ENCODE measurements around the gene WDPCP.
"Not testable (repeated sequence)": the region's sequence is repeated elsewhere in the genome, so short reads cannot be mapped to it uniquely, and the experiment has no call there.

Gene WDPCP

DNA sequence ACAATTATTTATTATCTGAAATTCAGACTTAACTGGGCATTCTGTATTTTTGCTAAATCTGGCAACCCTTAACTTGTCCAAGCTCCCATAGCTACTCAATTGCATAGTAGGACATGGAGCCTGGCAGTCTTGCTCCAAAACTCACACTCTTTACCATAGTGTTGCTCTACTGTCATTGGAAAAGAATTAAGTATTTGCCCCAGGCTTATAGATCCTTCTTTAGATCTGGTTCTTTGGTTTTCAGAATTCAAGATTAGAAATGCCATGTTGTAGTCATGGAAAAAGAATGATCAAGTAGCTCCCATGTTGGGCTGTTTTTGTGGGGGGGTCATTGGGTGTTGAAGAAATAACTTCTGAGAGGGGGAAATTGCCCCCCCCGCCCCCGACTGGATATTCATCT, 240.9 kb downstream of the WDPCP start:
- no peak for DNase-seq (ENCODE audit: low read depth)

DNA sequence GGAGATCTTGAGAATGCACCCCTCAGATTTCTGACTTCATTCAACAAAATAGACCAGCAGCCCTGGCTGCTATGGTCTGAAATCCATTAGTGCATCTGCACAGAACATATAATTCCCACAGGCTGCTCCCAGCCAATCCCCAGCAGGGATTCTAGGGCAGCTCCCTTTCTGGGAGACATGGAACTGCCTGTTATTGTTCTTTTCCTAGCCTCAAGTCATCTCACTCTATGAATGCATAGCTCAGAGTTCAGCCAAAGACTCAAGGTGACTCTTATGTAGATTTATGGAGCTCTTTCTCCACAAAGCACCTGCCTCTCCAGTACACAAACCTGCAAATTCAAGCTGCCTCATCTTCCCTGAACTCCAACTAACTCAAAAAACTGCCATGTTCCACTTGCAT, 241.9 kb downstream of the WDPCP start:
- no peak for DNase-seq (ENCODE audit: low read depth)

DNA sequence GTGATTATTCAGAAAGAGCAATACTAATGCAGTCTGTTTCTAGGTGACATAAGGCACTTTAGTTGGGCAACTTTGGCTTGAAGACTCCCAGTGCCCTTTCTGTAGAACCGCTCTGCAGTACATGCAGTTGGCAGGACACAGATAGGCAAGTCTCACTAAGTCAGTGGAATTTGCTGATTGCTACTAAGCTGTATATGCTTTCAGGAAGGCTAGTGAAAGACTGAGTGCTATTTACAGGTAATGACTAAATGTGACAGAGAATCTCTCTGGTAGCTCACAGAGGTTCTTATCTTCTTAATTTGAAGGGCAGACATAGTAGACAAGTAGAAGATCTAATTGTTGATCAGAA, 243.0 kb downstream of the WDPCP start:
- DNase-seq (ENCODE audit: low read depth) = no peak

DNA sequence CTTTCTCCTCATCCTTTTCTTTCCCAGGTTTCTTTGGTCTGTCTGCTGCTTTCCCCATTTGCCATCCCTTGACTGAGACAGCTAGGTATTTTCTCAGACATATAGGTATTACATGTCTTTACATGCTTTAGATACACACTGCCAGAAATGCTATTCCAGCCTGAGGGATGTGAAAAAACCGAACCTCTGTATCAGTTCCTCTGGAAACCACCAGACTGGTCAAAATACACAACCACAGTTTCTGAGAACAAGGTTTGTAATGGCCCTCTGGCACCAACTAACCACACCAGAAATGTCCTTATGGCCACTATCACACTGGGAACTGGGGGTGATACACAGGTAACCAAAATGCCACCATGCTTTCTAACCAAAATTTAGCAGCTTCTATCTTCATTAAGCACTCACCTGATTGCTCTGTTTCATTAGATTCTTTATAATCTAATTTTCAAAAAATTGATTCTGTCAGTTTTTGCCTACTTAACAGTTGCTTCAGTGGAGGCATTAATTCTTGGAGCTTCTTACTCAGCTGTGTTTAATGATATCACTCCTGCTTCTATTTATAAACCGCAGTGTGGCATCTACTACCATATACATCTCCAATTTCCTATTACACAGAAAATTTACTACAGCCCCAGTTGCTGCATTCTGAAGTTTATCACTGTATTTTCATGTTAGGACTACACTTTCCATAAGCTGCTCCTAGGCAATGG, 243.5 kb downstream of the WDPCP start:
- no peak for DNase-seq (ENCODE audit: low read depth)

DNA sequence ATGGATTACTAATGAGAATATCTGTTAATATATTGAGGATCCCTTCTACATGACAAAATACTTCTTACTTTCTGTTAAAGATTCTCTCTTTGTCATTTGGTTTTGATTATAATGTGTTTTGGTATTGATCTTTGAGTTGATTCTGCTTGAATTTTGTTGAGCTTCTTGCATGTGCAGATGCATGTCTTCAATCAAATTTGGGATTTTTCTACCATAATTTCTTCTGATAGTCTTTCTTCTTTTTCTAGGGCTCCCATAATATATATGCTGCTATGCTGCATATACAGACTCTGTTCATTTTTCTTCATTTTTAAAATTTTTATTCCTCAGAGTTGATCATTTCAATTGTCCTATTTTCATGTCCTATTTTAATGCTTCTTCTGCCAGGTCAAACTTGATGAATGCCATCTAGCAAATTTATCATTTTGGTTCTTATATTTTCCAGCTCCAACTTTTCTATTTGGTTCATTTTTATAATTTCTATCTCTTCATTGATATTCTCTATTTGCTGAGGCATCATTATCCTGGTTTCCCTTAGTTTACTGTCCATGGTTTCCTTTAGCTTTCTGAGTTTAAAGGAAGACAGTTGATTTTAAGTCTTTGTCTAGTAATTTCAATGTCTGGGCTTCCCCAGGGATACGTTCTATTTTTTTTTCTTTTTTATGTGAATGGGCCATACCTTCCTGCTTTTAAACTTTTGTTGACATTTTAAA, 244.7 kb downstream of the WDPCP start:
- no peak for DNase-seq (ENCODE audit: low read depth)

DNA sequence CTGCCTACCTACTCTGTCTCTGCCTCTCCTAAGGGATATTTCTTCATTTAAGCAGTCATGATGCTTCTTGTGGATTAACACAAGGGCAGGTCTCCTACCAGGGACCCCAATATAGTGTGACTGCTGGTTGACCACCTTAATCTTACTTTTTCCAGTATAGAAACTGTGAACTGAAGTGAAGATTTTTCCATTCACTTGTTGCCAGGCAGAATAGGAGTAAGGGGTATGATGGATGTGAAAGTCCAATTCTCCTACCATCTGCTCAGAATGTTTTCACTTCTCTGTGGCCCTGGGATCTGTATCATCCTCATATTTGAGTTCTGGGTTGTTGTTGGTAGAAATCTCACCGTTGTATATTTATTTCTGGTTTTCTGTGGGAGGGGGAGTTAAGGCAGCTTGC, 247.8 kb downstream of the WDPCP start:
- no peak for DNase-seq (ENCODE audit: low read depth)

DNA sequence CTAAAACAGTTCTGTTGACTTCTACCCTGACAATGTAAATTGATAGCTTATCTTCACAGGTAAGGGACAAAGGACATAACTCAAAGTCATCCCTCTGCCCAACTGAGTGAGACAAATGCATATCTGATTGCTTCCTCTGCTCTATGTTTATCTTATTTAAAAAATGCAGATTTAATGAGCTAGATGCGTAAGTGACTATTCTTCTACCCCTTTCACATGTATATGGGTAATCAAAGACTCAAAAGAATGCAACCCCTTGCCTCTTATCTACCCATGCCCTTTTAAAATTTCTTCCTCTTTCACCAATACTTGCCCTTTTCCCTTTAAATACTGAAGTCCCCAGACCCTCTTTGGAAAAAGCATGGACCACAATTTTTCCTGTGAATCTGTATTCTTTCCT, 253.4 kb downstream of the WDPCP start:
- no peak for DNase-seq (ENCODE audit: low read depth)

DNA sequence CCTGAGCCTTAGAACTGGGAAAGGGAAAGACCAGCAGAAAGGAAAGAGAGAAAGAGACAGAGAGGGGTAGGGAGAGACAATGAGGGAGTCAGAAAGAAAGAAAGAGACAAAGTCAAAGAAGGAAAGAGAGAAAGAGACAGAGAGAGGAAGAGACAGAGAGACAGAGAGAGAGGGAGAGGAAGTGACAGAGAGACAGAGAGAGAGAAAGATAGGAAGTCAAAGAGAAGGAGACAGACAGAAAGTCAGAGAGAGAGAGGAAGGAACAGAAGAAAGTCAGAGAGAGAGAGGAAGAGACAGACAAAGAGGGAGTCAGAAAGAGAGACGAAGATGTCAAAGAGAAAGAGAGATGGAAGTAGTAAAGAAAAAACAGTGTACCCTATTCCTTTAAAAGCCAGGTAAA, 261.8 kb downstream of the WDPCP start:
- DNase-seq (ENCODE audit: low read depth) = no peak

DNA sequence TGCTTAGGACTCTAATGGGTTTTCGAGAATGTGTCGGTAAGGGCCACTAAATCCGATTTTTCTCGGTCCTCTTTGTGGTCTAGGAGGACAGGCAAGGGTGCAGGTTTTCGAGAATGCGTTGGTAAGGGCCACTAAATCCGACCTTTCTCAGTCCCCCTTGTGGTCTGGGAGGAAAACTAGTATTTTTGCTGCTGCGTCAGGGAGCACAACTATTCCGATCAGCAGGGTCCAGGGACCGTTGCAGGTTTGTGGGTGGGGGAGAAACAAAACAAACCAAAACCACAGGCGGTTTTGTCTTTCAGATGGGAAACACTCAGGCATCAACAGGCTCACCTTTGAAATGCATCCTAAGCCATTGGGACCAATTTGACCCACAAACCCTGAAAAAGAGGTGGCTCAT, 264.6 kb downstream of the WDPCP start:
- DNase-seq (ENCODE audit: low read depth) = not testable (repeated sequence)

DNA sequence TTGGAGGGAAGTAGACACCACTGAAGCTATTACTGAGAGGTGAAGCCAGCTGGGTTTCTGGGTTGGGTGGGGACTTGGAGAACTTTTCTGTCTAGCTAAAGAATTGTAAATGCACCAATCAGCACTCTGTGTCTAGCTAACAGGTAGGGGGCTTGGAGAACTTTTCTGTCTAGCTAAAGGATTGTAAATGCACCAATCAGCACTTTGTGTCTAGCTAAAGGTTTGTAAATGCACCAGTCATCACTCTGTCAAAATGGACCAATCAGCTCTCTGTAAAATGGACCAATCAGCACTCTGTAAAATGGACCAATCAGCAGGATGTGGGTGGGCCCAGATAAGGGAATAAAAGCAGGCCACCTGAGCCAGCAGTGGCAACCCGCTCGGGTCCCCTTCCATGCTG, 266.3 kb downstream of the WDPCP start:
- DNase-seq (ENCODE audit: low read depth) = not testable (repeated sequence)

DNA sequence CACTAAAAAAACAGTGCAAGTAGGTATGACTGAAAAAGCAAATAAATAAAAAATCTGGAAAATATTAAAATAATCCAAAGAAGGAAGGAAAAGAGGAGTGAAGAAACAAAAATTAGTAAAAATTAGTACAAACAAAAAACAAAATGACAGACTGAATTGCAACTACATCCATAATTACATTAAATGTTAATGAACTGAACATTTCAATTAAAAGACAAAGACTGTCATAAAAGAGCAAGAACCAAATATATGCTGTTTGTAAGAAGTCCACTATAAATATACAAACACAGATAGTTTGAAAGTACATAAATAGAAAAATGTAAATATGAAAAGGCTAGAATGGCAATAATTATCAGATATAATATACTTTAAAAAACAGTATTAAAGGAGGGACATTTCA, 267.6 kb downstream of the WDPCP start:
- no peak for DNase-seq (ENCODE audit: low read depth)

DNA sequence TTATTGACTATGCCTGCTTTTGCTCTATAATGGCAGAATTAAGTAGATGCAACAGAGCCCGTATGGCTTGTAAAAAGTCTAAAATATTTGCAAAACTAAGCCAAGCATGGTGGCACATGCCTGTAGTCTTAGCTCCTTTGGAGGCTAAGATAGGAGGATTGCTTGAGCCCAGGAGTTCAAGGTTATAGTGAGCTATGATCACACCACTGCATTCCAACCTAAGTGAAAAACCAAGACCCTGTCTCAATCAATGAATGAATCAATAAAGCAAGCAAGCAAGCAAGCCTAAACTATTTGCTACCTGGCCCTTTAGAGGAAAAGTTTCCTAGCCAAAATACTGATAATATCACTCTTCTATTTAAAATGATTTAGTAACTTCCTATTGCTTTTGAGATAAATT, 277.7 kb downstream of the WDPCP start:
- no peak for DNase-seq (ENCODE audit: low read depth)

DNA sequence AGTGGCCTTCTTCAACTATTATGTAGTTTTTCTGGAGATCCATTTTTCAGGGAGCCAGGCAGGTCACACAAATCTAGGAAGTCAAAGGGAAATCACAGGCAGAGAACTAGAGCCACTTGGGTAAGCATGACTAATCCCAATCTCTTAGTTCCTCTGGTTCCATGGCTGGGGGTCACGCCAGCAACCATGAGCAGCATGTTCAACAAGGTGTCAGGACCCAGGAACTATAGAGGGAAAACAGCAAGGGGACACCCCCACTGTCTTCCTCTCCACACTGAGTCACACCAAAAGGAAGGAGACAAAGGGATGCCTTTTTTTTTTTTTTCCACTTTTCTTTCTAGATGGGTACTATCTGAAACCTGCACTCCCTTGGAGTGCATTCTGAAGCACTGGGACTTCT, 286.8 kb downstream of the WDPCP start:
- DNase-seq (ENCODE audit: low read depth) = no peak

DNA sequence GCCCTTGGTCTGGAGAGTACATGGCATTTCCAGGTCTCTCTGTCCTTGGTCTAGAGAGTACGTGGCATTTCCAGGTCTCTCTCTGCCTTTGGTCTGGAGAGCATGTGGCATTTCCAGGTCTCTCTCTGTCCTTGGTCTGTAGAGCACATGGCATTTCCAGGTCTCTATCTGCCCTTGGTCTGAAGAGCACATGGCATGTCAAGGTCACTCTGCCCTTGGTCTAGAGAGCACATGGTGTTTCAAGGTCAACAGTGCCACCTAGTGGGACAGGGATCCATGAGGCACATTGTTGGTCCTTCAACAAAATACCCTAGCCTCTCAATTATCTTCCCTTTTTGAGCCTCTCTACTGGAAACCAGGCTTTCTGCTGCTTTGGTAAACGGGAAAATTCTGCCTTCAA, 287.4 kb downstream of the WDPCP start:
- no peak for DNase-seq (ENCODE audit: low read depth)

DNA sequence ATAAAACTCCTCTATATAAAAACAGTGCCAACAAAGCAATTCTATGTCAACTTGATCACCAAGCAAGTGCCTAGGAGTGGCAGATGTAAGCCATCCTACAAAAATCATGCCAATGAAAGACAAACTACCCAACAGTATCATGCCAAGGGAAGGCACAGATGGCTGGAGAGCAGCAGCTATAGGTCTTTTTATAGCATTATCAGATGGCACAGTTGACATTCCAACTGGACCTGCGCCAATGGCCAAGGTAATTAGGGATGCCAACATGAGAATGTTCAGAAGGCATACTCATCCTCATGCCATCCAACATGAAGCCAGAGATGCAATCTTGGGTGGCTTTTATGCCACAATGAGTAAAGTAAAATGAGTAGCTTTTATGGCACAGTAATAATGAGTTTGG, 300.3 kb downstream of the WDPCP start:
- DNase-seq (ENCODE audit: low read depth) = no peak

DNA sequence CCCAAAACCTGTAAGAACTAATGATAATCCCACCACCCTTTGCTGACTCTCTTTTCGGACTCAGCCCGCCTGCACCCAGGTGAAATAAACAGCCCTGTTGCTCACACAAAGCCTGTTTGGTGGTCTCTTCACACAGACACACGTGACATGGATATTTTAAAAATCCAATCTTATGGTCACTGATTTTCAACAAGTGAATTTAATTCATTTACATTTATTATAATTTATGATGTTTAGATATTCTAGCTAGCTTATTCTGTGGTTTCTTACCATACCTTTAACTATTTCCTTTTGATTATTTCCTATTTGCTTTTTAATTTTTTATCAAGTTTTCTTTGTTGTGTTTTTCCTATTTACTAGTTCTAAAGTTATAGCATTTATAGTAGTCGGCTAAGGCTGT, 301.8 kb downstream of the WDPCP start:
- not testable (repeated sequence) for DNase-seq (ENCODE audit: low read depth)

DNA sequence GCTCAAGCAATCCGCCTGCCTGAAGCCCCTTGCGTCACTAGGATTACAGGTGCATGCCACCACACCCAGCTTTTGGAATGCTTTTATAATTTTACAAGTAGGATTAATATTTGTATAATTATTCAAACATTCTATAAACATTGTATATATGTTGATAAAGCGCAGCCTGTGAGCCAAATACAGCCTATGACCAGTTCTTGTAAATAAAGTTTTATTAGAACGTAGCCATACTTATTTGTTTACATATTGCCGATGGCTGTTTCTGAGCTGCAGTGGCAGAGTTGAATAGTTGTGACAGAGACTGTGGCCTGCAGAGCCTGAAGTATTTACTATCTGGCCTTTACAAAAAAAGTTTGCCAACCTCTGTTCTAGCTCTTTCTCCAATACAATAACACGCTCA, 305.0 kb downstream of the WDPCP start:
- DNase-seq (ENCODE audit: low read depth) = no peak

DNA sequence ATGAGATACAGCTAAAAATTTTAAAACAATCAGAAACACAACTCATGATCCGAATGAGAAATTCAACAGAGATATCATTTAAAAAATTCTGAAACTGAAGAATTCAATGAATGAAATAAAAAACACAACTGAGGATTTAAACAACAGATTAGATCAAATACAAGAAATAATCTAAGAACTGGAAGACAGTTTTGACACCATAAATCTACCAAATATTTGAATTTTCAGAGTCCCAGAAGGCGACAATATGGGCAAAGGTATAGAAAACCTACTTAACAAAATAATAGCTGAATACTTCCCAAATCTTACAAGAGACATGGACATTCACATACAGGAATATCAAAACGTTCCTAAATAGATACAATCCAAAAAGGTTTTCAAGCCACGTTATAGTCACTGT, 315.7 kb downstream of the WDPCP start:
- DNase-seq (ENCODE audit: low read depth) = no peak

DNA sequence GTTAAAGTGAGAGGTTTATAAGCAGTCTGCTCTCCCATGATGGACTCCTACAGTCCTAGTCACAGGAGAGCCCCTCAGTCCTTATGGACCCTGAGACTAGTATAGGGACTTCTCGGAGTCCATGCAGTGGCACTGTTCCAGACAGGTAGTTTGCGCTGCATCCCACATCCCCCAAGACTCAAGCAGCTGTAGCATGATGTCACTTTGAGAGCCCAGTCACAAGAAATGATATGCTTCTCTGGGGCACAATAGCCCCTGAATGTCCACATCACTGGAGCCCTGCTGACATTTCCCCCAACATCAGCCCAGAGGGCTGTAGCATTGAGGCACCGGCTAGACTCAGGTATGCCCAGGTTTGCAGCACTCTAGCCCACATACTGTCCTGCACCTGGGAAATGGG, 317.6 kb downstream of the WDPCP start:
- no peak for DNase-seq (ENCODE audit: low read depth)

DNA sequence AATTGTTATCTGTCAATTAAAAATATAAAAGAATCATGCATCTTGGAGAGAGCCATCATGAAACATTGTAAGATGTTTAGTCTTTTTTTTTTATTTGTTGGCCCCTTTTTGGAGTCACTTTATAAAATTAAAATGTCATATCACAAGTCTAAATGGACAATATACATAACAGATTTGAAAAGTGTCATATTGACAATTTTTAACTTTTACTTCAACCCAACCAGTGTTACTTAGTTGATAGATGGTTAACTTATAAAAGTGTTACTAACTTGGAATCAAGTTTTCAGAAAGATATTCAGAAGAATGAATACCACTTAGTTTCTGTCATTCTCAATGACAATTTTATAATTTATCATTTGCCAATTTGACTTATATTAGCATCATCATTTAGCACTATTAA, 319.3 kb downstream of the WDPCP start:
- DNase-seq (ENCODE audit: low read depth) = no peak

DNA sequence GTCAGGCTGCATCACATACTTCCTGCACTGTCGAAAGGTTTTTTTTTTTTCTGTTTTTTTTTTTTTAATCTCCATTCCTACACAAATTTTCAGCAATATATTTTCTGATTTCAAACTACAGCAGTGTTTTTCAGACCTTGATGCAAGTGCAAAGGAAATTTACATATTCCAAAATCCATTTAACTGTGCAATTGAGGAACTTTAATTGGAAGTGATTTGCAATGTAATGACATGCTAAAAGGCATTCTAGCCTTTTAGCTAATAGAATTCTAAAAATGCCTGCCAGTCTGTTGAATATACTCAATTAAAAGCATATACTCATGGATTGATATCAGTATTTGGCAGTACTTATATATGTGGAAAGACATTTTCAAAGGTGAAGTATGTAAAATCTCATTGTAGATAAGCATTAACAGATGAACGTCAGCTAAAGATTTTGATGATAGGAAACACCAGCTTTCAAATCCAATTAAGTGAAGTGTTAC, 327.1 kb downstream of the WDPCP start:
- no peak for DNase-seq (ENCODE audit: low read depth)

DNA sequence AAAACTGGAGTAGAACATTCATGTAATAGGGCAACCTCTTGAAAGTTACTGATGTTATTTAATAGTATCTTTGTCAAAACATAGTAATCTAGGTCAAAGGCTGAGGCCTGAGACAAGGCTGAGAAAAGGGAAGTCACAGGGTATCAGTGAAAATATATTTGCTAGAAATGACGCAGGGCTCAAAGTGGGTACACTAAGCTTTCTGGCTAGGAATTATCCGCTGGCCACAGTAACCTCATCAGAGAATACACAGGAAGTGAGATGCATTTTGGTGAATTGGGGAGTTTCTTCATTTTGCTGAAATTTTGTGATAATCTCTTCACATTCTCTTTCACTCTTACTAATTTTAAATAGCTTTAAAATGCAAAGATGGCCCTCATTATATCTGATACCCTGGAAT, 330.8 kb downstream of the WDPCP start:
- no peak for DNase-seq (ENCODE audit: low read depth)

DNA sequence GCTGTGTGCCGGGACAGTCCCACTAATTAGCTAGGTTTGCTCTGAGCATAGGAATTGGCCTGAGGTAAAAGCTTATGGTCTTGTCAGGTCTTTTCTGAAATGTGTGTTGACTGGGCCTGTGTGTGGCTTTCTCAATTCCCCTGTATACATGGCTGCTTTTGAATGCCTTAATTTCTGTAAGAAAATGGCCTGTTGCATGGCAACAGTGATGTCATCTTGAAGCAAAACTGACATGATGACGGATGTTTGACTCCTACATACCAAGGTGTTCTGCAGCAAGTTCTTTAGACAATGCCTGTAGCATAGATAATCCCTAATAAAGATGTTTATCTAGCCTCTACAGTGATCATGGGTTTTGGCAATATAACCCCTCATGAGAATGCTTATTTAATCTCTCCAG, 339.1 kb downstream of the WDPCP start:
- DNase-seq (ENCODE audit: low read depth) = no peak

DNA sequence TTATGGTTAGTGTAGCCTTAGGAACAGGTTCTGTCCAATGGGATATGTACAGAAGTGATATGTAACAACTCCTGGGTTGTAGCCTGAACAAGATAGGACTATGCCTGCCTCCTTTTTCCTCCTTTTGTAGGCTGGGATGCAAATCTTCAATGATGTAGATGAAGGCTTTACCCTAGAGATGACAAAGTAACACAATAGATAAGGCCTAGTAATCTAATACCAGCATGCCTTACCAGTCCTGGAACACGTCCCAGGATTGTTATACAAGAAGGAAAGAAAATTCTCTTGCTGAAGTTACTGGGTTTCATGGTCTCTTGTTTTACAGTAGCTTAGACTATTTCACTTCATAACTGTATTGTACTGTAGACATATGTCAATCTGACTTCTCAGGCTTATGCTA, 345.5 kb downstream of the WDPCP start:
- no peak for DNase-seq (ENCODE audit: low read depth)
